ENCODE measurements around the gene ORAI1. TPM values are rescaled to one million over a fixed set of nuclear protein-coding genes. Genes with fewer than 3 reads are reported as not detected.

ORAI1 gene
- polyA plus RNA-seq = 10 to 100 TPM; 16.1 to 51.4 (median 28.7) TPM
- long read RNA-seq, donor 1, transcript ORAI1-203 (2 exons, 2,138 nt) = major isoform, 30 of 30 reads
- long read RNA-seq, donor 1, partial matches to known transcripts = 0 of 30 reads
- long read RNA-seq, donor 1, other reads (novel, unspliced or antisense) = 0 of 30 reads
- long read RNA-seq, donor 2, transcript ORAI1-203 (2 exons, 2,138 nt) = major isoform, 11 of 11 reads
- long read RNA-seq, donor 2, partial matches to known transcripts = 0 of 11 reads
- long read RNA-seq, donor 2, other reads (novel, unspliced or antisense) = 0 of 11 reads
- long read RNA-seq, donor 3, transcript ORAI1-203 (2 exons, 2,138 nt) = major isoform, 15 of 15 reads
- long read RNA-seq, donor 3, partial matches to known transcripts = 0 of 15 reads
- long read RNA-seq, donor 3, other reads (novel, unspliced or antisense) = 0 of 15 reads
- long read RNA-seq, donor 4 = 0 reads
- long read RNA-seq, donor 5, transcript ORAI1-203 (2 exons, 2,138 nt) = major isoform, 5 of 5 reads
- long read RNA-seq, donor 5, partial matches to known transcripts = 0 of 5 reads
- long read RNA-seq, donor 5, other reads (novel, unspliced or antisense) = 0 of 5 reads
- long read RNA-seq, donor 6, transcript ORAI1-203 (2 exons, 2,138 nt) = major isoform, 34 of 34 reads
- long read RNA-seq, donor 6, partial matches to known transcripts = 0 of 34 reads
- long read RNA-seq, donor 6, other reads (novel, unspliced or antisense) = 0 of 34 reads
- long read RNA-seq, donor 7 = 0 reads
- long read RNA-seq, donor 8, partial matches to known transcripts = 0 of 3 reads
- long read RNA-seq, donor 8, other reads (novel, unspliced or antisense) = 0 of 3 reads
- long read RNA-seq, donor 9, partial matches to known transcripts = 0 of 4 reads
- long read RNA-seq, donor 9, other reads (novel, unspliced or antisense) = 0 of 4 reads
- long read RNA-seq, donor 10, transcript ORAI1-203 (2 exons, 2,138 nt) = major isoform, 13 of 13 reads
- long read RNA-seq, donor 10, partial matches to known transcripts = 0 of 13 reads
- long read RNA-seq, donor 10, other reads (novel, unspliced or antisense) = 0 of 13 reads

DNA sequence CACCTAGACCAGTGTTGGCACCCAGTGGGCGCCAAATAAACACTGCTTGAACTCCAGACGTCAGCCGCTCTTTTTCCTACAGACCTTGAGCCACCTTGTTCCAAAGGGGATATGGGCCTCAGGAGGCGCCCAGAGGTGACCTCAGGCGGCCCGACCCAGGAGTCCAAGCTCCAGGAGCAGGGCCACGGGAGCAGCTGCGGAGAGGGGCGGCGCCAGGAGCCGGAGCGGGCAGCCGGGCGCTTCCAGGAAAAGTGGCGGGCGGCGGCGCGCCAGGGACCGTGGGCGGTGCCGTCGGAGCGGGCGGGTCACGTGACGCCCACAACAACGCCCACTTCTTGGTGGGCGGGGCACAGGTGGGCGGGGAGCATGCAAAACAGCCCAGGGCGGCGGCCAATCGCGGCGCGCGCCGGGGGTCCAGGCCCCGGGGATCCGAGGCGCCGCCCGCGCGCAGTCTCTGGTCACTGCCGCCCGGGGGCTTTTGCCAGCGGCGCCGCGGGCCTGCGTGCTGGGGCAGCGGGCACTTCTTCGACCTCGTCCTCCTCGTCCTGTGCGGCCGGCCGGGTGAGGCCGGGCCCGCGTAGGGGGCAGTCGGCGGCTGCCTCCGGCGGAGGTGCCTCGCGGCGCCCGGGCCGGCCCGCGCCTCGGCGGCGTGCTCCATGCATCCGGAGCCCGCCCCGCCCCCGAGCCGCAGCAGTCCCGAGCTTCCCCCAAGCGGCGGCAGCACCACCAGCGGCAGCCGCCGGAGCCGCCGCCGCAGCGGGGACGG lies at the start of gene ORAI1:
Gene ORAI1 (plus strand): TSS at position 444 of the 766 bp plus-strand sequence.
- FAIRE-seq (no peak), DNase-seq (peak; percentile 96 to 100)
- Histone ChIP-seq H3K9me3 (ENCODE audit: control insufficient read depth in 2 of 2, insufficient read depth in 1 of 2, low read depth in 1 of 2, low read length in 1 of 2) (no peaks in the 10 kb centered on the region), H3K36me3 (ENCODE audit: control insufficient read depth in 3 of 3, insufficient read depth in 2 of 3, low read depth in 1 of 3, low read length in 3 of 3) (peaks cover 0 to 22% (median 0%) of the 10 kb centered on the region in 3 donors), H3K4me1 (ENCODE audit: control insufficient read depth in 3 of 3, insufficient read depth in 2 of 3, low read depth in 1 of 3, low read length in 2 of 3) (peaks cover 4 to 42% (median 9%) of the 10 kb centered on the region in 3 donors), H3K4me3 (ENCODE audit: low read depth in 1 of 3, low read length in 3 of 3) (peak within 1 kb of the TSS; percentile 51 to 94 (median 74)), H3K27me3 (ENCODE audit: control insufficient read depth in 3 of 3, insufficient read depth in 3 of 3, low read length in 3 of 3) (no peaks in the 10 kb centered on the region), H3K27ac (ENCODE audit: low read depth in 1 of 3, low read length in 2 of 3) (peak within 1 kb of the TSS; percentile 90 to 99 (median 97))
- WGBS, 3 donors = 0 to 1% (median 1%) methylated on average over 41 to 92 of the region's 92 CpGs

DNA sequence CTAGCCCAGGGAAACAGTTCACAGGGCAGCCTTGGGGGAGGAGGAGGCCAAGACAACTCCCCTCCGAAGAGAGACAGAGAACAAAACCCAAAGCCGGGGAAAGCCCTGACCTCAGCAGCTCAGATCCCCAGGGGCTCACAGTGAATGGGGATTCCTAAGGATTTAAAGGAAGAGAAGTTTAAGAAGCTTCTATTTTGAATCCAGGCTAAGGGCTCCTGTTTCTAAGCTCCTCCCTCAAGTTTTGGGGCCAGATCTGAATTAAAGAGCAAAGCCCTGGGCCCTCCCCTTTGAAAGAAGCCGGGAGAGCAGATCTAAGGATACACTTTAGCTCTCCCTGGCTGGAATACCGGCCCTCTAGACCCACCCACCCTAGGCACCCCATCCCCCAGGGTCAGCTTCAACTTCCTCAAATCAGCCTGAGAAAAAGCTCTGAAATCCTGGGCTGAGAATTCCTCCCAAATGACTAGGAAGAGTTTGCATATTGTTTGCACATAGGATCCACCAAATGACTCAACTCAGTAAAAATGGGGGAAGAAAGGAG lies 49.4 kb upstream of the ORAI1 start:
- WGBS, 3 donors = 11 to 28% (median 26%) methylated on average over 4 of the region's 4 CpGs
- H3K36me3 ChIP-seq (ENCODE audit: control insufficient read depth in 3 of 3, insufficient read depth in 2 of 3, low read depth in 1 of 3, low read length in 3 of 3) = peaks cover 0 to 29% (median 0%) of the 10 kb centered on the region in 3 donors
- no peaks in the 10 kb centered on the region for H3K9me3 ChIP-seq (ENCODE audit: control insufficient read depth in 2 of 2, insufficient read depth in 1 of 2, low read depth in 1 of 2, low read length in 1 of 2)
- peak overlapping the region in 2 of 3 donors; percentile 35 to 64 for H3K27ac ChIP-seq (ENCODE audit: low read depth in 1 of 3, low read length in 2 of 3)
- DNase-seq = peak in 1 of 2 donors; percentile 10
- no peak overlapping the region for H3K4me3 ChIP-seq (ENCODE audit: low read depth in 1 of 3, low read length in 3 of 3)
- FAIRE-seq = no peak
- peaks cover 0 to 47% (median 8%) of the 10 kb centered on the region in 3 donors for H3K4me1 ChIP-seq (ENCODE audit: control insufficient read depth in 3 of 3, insufficient read depth in 2 of 3, low read depth in 1 of 3, low read length in 2 of 3)
- H3K27me3 ChIP-seq (ENCODE audit: control insufficient read depth in 3 of 3, insufficient read depth in 3 of 3, low read length in 3 of 3) = no peaks in the 10 kb centered on the region

DNA sequence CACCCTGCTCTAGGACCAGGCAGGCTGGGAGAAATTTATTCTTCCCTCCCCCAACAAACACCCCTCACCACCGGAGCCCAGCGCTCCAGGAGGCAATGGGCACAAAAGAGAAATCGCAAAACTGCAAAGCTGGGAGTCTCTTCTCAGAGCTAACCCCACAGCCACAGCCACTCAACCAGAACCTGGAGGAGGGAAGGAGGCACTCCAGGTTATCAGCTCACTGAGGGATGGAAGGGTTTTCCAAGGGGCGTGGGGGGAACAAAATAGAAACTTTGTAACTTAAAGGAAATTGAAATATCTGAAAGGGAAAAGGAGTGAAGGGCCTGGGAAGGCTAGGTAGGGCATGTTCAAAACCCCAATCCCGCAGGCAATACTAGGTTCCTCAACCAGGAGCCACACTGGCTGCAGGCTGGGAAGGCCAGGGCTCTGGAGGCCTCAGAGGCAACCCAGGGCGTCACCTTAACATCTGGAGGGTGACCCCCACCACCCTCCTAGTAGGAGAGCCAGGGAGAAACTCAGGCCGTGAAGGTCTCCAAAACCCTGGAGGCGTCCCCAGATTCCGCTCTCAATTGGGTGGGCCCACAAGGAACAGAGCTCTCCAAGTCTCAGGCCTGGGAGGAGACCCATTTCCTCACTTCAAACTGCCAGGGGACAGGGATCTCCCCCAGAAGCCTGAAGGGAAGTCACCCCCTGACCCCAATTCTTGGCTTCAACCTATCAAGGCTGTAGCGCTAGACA lies 48.7 kb upstream of the ORAI1 start:
- Histone ChIP-seq H3K4me3 (ENCODE audit: low read depth in 1 of 3, low read length in 3 of 3) (peak overlapping the region in 1 of 3 donors; percentile 77), H3K4me1 (ENCODE audit: control insufficient read depth in 3 of 3, insufficient read depth in 2 of 3, low read depth in 1 of 3, low read length in 2 of 3) (peaks cover under 1 to 54% (median 12%) of the 10 kb centered on the region in 3 donors), H3K27me3 (ENCODE audit: control insufficient read depth in 3 of 3, insufficient read depth in 3 of 3, low read length in 3 of 3) (no peaks in the 10 kb centered on the region), H3K27ac (ENCODE audit: low read depth in 1 of 3, low read length in 2 of 3) (peak overlapping the region in 1 of 3 donors; percentile 64), H3K36me3 (ENCODE audit: control insufficient read depth in 3 of 3, insufficient read depth in 2 of 3, low read depth in 1 of 3, low read length in 3 of 3) (peaks cover 0 to 22% (median 0%) of the 10 kb centered on the region in 3 donors), H3K9me3 (ENCODE audit: control insufficient read depth in 2 of 2, insufficient read depth in 1 of 2, low read depth in 1 of 2, low read length in 1 of 2) (no peaks in the 10 kb centered on the region)
- 56 to 72% (median 58%) methylated on average over 10 of the region's 10 CpGs for WGBS, 3 donors
- DNase-seq = no peak
- FAIRE-seq = no peak

DNA sequence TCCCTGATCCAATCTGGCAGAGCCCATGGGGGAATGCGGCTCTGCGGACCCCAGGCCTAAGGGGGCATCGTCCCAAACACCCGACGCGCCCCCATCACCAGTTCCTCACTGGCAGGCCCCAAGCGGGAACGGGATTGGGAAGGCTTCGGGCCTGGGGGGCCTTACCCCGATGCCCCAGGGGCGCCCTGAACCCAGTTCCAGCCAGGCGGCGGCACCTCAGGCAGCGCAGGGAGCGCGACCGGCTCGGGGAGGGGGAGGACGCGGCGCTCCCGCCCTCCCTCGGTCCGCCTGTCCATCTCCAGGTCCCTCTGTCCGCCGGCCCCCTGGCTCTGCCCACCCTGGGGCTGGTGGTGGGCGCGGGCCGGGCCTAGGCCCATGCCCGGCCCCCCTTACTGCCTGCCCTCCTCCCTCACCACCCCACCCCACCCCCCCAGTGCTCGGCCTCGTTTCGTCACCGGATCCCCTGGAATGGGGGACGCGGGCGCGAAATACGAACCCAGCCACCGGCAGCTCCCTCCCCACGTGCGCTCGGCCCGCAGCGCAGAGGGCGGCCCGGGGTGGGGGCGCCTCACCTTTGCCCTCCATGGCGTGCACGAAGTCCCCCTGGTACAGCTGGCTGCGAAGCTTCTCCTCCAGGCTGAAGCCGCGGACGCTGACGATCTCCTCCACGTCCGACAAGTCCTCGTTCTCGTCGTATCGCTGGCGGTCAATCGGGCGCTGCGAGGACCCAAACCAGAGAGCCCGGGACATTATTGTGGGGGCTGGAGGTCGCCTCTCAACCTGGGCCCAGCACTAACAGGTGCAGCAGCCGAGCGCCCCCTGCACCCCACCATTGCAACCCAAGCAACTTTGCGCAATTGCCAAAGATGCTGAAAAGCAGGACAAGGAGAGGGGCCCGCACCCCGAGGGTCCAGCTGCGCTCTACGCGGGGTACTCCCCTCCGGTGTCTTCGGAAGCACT lies 47.8 kb upstream of the ORAI1 start:
- peak overlapping the region; percentile 63 to 77 (median 70) for H3K4me3 ChIP-seq (ENCODE audit: low read depth in 1 of 3, low read length in 3 of 3)
- H3K4me1 ChIP-seq (ENCODE audit: control insufficient read depth in 3 of 3, insufficient read depth in 2 of 3, low read depth in 1 of 3, low read length in 2 of 3) = peaks cover 2 to 58% (median 12%) of the 10 kb centered on the region in 3 donors
- DNase-seq (peak in 1 of 2 donors; percentile 49), FAIRE-seq (no peak)
- no peaks in the 10 kb centered on the region for H3K9me3 ChIP-seq (ENCODE audit: control insufficient read depth in 2 of 2, insufficient read depth in 1 of 2, low read depth in 1 of 2, low read length in 1 of 2)
- 6 to 19% (median 18%) methylated on average over 66 to 77 of the region's 77 CpGs for WGBS, 3 donors
- peaks cover 0 to 22% (median 0%) of the 10 kb centered on the region in 3 donors for H3K36me3 ChIP-seq (ENCODE audit: control insufficient read depth in 3 of 3, insufficient read depth in 2 of 3, low read depth in 1 of 3, low read length in 3 of 3)
- no peaks in the 10 kb centered on the region for H3K27me3 ChIP-seq (ENCODE audit: control insufficient read depth in 3 of 3, insufficient read depth in 3 of 3, low read length in 3 of 3)
- peak overlapping the region in 2 of 3 donors; percentile 25 to 73 for H3K27ac ChIP-seq (ENCODE audit: low read depth in 1 of 3, low read length in 2 of 3)

DNA sequence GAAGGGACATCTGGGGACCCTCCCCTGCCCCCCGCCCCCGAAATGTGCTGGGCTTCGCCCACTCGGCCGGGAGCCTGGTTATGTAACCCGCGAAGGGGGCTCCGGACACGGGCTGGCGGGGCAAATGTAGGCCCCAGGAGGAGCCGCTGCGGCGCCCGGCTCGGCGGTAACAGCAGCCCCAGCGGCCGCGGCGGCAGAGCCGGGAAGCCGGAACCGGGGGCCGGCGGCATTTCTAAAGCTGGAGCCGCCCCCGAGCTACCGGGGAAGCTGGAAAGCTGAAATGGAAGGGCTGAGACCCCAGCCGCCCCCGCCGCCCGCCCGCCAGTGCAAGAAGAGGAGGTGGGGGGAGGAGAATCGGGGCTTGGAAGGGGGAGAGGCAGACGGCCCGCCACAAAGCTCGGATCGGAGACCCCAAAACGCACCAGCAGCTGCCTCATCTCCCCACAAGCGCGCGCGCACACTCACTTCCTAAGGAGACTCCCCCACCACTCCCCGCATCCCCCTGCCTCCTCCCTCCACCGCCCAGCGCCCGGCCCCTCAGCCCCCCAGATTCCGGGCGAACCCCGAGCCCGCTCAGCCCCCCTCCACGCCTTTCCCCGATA lies 47.0 kb upstream of the ORAI1 start:
- H3K36me3 ChIP-seq (ENCODE audit: control insufficient read depth in 3 of 3, insufficient read depth in 2 of 3, low read depth in 1 of 3, low read length in 3 of 3) = peaks cover 0 to 16% (median 0%) of the 10 kb centered on the region in 3 donors
- peak in 1 of 2 donors; percentile 57 for DNase-seq
- 0 to 1% (median 0%) methylated on average over 28 to 53 of the region's 53 CpGs for WGBS, 3 donors
- no peaks in the 10 kb centered on the region for H3K9me3 ChIP-seq (ENCODE audit: control insufficient read depth in 2 of 2, insufficient read depth in 1 of 2, low read depth in 1 of 2, low read length in 1 of 2)
- FAIRE-seq = no peak
- H3K4me3 ChIP-seq (ENCODE audit: low read depth in 1 of 3, low read length in 3 of 3) = peak overlapping the region; percentile 63 to 77 (median 70)
- H3K27ac ChIP-seq (ENCODE audit: low read depth in 1 of 3, low read length in 2 of 3) = peak overlapping the region; percentile 39 to 73 (median 45)
- H3K4me1 ChIP-seq (ENCODE audit: control insufficient read depth in 3 of 3, insufficient read depth in 2 of 3, low read depth in 1 of 3, low read length in 2 of 3) = peaks cover 2 to 51% (median 12%) of the 10 kb centered on the region in 3 donors
- H3K27me3 ChIP-seq (ENCODE audit: control insufficient read depth in 3 of 3, insufficient read depth in 3 of 3, low read length in 3 of 3) = no peaks in the 10 kb centered on the region

DNA sequence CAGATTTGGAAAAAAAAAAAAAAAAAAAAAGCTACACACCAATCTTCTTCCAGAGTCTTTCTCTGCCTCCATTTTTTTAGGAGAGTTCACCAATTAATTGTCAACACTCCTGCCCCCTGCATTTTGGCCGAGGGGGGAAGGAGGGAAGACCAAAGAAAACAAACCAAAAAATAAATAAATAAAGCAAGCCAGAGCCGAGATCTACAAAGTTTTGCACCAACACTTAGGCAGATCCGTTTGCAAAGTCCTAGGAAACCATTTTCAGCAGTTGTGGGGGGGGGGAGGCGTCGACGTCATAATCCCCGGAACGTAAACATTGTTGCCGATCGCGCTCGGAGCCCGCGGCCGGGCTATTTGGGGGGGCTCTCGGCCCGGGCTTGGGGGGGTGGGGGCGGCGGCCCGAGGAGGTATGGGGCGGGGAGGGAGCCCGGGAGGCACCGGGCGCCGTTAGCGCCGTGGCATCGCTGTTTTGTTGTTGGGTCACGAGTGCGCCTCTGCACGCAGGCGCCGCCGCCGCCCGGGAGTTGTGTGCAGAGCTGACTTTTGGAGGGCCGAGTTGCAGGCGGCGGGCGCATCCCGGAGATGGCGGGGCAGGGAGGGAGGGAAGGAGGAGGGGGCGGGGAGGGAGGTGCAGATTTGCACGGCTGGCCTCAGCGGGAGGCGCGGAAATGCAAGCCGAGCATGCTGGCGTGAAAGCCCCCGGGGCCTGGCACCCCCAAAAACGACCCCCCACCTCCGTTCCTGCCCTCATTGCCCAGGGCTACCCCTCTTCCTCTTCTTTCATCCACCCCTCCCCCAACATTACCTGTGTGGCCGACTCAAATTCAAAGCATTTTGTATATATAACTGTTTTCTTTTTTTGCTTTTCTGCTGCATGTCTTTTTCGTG lies 46.1 kb upstream of the ORAI1 start:
- no peak for FAIRE-seq
- peaks cover 2 to 42% (median 11%) of the 10 kb centered on the region in 3 donors for H3K4me1 ChIP-seq (ENCODE audit: control insufficient read depth in 3 of 3, insufficient read depth in 2 of 3, low read depth in 1 of 3, low read length in 2 of 3)

More for the DNA sequence above, 46.1 kb upstream of the ORAI1 start:
- 0 to 1% (median 1%) methylated on average over 45 to 54 of the region's 54 CpGs for WGBS, 3 donors
- peak overlapping the region; percentile 26 to 85 (median 45) for H3K27ac ChIP-seq (ENCODE audit: low read depth in 1 of 3, low read length in 2 of 3)
- peaks cover 0 to 8% (median 0%) of the 10 kb centered on the region in 3 donors for H3K36me3 ChIP-seq (ENCODE audit: control insufficient read depth in 3 of 3, insufficient read depth in 2 of 3, low read depth in 1 of 3, low read length in 3 of 3)
- H3K4me3 ChIP-seq (ENCODE audit: low read depth in 1 of 3, low read length in 3 of 3) = peak overlapping the region; percentile 38 to 70 (median 70)
- no peaks in the 10 kb centered on the region for H3K9me3 ChIP-seq (ENCODE audit: control insufficient read depth in 2 of 2, insufficient read depth in 1 of 2, low read depth in 1 of 2, low read length in 1 of 2)
- DNase-seq = peak; percentile 64 to 85
- no peaks in the 10 kb centered on the region for H3K27me3 ChIP-seq (ENCODE audit: control insufficient read depth in 3 of 3, insufficient read depth in 3 of 3, low read length in 3 of 3)
